Measurements from ENCODE around the gene ARMS2. TPM values are rescaled to one million over a fixed set of nuclear protein-coding genes. Genes with fewer than 3 reads are reported as not detected.

ARMS2 gene
- total and polyA plus RNA-seq, 2 experiments from 2014 or later = not detected

- TF ChIP-seq, protein P1, sequence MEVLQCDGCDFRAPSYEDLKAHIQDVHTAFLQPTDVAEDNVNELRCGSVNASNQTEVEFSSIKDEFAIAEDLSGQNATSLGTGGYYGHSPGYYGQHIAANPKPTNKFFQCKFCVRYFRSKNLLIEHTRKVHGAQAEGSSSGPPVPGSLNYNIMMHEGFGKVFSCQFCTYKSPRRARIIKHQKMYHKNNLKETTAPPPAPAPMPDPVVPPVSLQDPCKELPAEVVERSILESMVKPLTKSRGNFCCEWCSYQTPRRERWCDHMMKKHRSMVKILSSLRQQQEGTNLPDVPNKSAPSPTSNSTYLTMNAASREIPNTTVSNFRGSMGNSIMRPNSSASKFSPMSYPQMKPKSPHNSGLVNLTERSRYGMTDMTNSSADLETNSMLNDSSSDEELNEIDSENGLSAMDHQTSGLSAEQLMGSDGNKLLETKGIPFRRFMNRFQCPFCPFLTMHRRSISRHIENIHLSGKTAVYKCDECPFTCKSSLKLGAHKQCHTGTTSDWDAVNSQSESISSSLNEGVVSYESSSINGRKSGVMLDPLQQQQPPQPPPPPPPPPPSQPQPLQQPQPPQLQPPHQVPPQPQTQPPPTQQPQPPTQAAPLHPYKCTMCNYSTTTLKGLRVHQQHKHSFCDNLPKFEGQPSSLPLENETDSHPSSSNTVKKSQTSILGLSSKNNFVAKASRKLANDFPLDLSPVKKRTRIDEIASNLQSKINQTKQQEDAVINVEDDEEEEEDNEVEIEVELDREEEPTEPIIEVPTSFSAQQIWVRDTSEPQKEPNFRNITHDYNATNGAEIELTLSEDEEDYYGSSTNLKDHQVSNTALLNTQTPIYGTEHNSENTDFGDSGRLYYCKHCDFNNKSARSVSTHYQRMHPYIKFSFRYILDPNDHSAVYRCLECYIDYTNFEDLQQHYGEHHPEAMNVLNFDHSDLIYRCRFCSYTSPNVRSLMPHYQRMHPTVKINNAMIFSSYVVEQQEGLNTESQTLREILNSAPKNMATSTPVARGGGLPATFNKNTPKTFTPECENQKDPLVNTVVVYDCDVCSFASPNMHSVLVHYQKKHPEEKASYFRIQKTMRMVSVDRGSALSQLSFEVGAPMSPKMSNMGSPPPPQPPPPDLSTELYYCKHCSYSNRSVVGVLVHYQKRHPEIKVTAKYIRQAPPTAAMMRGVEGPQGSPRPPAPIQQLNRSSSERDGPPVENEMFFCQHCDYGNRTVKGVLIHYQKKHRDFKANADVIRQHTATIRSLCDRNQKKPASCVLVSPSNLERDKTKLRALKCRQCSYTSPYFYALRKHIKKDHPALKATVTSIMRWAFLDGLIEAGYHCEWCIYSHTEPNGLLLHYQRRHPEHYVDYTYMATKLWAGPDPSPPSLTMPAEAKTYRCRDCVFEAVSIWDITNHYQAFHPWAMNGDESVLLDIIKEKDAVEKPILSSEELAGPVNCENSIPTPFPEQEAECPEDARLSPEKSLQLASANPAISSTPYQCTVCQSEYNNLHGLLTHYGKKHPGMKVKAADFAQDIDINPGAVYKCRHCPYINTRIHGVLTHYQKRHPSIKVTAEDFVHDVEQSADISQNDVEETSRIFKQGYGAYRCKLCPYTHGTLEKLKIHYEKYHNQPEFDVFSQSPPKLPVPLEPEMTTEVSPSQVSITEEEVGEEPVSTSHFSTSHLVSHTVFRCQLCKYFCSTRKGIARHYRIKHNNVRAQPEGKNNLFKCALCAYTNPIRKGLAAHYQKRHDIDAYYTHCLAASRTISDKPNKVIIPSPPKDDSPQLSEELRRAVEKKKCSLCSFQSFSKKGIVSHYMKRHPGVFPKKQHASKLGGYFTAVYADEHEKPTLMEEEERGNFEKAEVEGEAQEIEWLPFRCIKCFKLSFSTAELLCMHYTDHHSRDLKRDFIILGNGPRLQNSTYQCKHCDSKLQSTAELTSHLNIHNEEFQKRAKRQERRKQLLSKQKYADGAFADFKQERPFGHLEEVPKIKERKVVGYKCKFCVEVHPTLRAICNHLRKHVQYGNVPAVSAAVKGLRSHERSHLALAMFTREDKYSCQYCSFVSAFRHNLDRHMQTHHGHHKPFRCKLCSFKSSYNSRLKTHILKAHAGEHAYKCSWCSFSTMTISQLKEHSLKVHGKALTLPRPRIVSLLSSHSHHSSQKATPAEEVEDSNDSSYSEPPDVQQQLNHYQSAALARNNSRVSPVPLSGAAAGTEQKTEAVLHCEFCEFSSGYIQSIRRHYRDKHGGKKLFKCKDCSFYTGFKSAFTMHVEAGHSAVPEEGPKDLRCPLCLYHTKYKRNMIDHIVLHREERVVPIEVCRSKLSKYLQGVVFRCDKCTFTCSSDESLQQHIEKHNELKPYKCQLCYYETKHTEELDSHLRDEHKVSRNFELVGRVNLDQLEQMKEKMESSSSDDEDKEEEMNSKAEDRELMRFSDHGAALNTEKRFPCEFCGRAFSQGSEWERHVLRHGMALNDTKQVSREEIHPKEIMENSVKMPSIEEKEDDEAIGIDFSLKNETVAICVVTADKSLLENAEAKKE (CRISPR knock-in tag; IDR thresholded peaks at IDR 0.05) = no peak
- no peak for TF ChIP-seq ZNF331 (CRISPR knock-in tag; IDR thresholded peaks at IDR 0.05; ENCODE audit: low read depth)
- TF ChIP-seq CREB1 (CRISPR knock-in tag; IDR thresholded peaks at IDR 0.05; ENCODE audit: low read depth) = no peak
- TF ChIP-seq EZH2 (IDR thresholded peaks at IDR 0.05; ENCODE audit: low read depth, unreplicated experiment) = no peak
- TF ChIP-seq ZNF114 (CRISPR knock-in tag; IDR thresholded peaks at IDR 0.05) = no peak
- no peak for TF ChIP-seq POLR2AphosphoS5 (IDR thresholded peaks at IDR 0.05; ENCODE audit: low read depth)
- no peak for TF ChIP-seq NANOG (IDR thresholded peaks at IDR 0.05; ENCODE audit: borderline replicate concordance)
- no peak for TF ChIP-seq STAT1 (IDR thresholded peaks at IDR 0.05; ENCODE audit: unreplicated experiment)
- TF ChIP-seq JUNB (IDR thresholded peaks at IDR 0.05; ENCODE audit: unreplicated experiment) = no peak
These were observed 38.6 kb downstream of the ARMS2 start (continued) for GRCh38 chr10:122492999-122493481.

DNA sequence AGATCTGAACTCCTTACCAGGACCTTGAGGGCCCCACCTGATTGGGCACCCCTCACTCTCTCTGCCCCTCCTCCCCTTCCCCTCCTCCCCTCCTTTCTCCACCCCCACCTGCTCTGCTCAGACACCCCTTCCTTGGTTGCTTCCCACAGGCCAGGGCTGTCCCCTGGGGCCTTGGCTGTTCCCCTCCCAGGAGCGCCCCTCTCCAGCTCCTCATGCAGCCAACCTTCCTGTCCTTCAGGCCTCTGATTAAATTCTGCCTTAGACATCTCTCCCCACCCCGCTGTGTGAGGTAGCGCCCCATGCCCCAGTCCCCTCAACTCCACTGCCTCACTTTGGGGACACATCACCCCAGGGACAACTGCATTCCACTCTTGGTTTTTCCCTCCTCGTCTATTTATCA lies 39.3 kb downstream of the ARMS2 start:
- Histone ChIP-seq H2AFZ (no peak overlapping the region), H4K20me1 (replicated peaks; ENCODE audit: insufficient read depth) (no peaks in the 10 kb centered on the region), H3K9me2 (ENCODE audit: insufficient read depth) (no peaks in the 10 kb centered on the region), H3K79me2 (replicated peaks; ENCODE audit: insufficient read depth) (no peaks in the 10 kb centered on the region), H3K36me3 (ENCODE audit: insufficient read depth) (no peaks in the 10 kb centered on the region), H3K4me3 (no peak overlapping the region), H3K27ac (ENCODE audit: low read depth) (no peak overlapping the region), H3K4me2 (no peak overlapping the region), H3K4me1 (ENCODE audit: insufficient read depth) (0 out of 2 replicates have a peak, but pooled peaks cover 4% of the 10 kb centered on the region), H3F3A (replicated peaks; ENCODE audit: low read depth) (no peaks in the 10 kb centered on the region), H3K27me3 (ENCODE audit: insufficient read depth) (no peaks in the 10 kb centered on the region)
- H3K9me3 Mint-ChIP-seq = no peaks in the 10 kb centered on the region
- H3K27ac Mint-ChIP-seq = no peak overlapping the region
- DNase-seq (ENCODE audit: low spot score) = no peak
- ATAC-seq = no peak; the same call in 2 of the 3 replicates
- peaks cover 6% of the 10 kb centered on the region for H3K4me1 Mint-ChIP-seq
- no peak overlapping the region for H3K4me3 Mint-ChIP-seq
- no peaks in the 10 kb centered on the region for H3K36me3 Mint-ChIP-seq (ENCODE audit: low read depth)
- peaks cover 9% of the 10 kb centered on the region for H3K27me3 Mint-ChIP-seq (ENCODE audit: insufficient read depth, low read depth, poor library complexity)
- TF ChIP-seq, protein P1 (CRISPR knock-in tag; IDR thresholded peaks at IDR 0.05) = no peak
- TF ChIP-seq CREB1 (CRISPR knock-in tag; IDR thresholded peaks at IDR 0.05; ENCODE audit: low read depth) = no peak

All from GM23338 (cell line).